Chondrocyte (in vitro differentiated cells): Measurements from ENCODE around the gene NOL9. TPM values are rescaled to one million over a fixed set of nuclear protein-coding genes. Genes with fewer than 3 reads are reported as not detected.

Source experiments
- DNase-seq: peaks from one replicate; pipeline ENCODE4 v3.0.0; 2021; ENCODE audit warnings: mixed read lengths, low spot score
- H3K27ac Mint-ChIP-seq: one replicate; pipeline ENCODE4 v1.8.0; 2021; ENCODE audit warnings: mild to moderate bottlenecking, moderate library complexity, mixed read lengths; ENCODE audit not compliant: unreplicated experiment
- H3K27me3 Mint-ChIP-seq: 2 replicates; pipeline ENCODE4 v1.8.0; 2021; ENCODE audit warnings: low read depth, mixed read lengths
- H3K36me3 Mint-ChIP-seq: 2 replicates; pipeline ENCODE4 v1.8.0; 2021; ENCODE audit warnings: low read depth, mixed read lengths
- H3K4me1 Mint-ChIP-seq: 2 replicates; pipeline ENCODE4 v1.8.0; 2021; ENCODE audit warnings: low read depth, mild to moderate bottlenecking, mixed read lengths
- H3K4me3 Mint-ChIP-seq: one replicate; pipeline ENCODE4 v1.8.0; 2021; ENCODE audit warnings: mild to moderate bottlenecking, moderate library complexity, mixed read lengths; ENCODE audit not compliant: unreplicated experiment
- H3K9me3 Mint-ChIP-seq: 2 replicates; pipeline ENCODE4 v1.8.0; 2021; ENCODE audit warnings: low read depth, mixed read lengths
- CTCF ChIP-seq: fragments of 200-600 bp; sonication (generic); IDR thresholded peaks from 2 replicates; pipeline ENCODE4 v1.5.0; 2021; ENCODE audit warnings: antibody characterized with exemption, mild to moderate bottlenecking, moderate library complexity
- total RNA-seq: library from RNA; stranded (reverse); gene quantifications from 3 replicates; pipeline ENCODE4 v1.2.1, GENCODE V29; 2021

The NOL9 gene
- total RNA-seq, 1 donor from 2014 or later: 27.0 TPM

GRCh38 chr1:6500544-6501278, 53.6 kb downstream of the NOL9 start:
- DNase-seq: peak; percentile 92
- H3K4me1 Mint-ChIP-seq: peaks cover 54% of the 10 kb centered on the region
- no peaks in the 10 kb centered on the region for H3K27me3 Mint-ChIP-seq
- no peak for TF ChIP-seq CTCF
- H3K27ac Mint-ChIP-seq: peak overlapping the region; percentile 87
- peak overlapping the region; percentile 5 for H3K4me3 Mint-ChIP-seq
- no peaks in the 10 kb centered on the region for H3K9me3 Mint-ChIP-seq
- no peaks in the 10 kb centered on the region for H3K36me3 Mint-ChIP-seq

- TF ChIP-seq CTCF: no peak
- DNase-seq: no peak
- peaks cover 57% of the 10 kb centered on the region for H3K4me1 Mint-ChIP-seq
- H3K27me3 Mint-ChIP-seq: no peaks in the 10 kb centered on the region
- H3K9me3 Mint-ChIP-seq: no peaks in the 10 kb centered on the region
- no peak overlapping the region for H3K4me3 Mint-ChIP-seq
- H3K27ac Mint-ChIP-seq: peak overlapping the region; percentile 8
- no peaks in the 10 kb centered on the region for H3K36me3 Mint-ChIP-seq
Measured at GRCh38 chr1:6499296-6499695, 55.0 kb downstream of the NOL9 start.

GRCh38 chr1:6498576-6499111, 55.7 kb downstream of the NOL9 start:
- Mint-ChIP-seq H3K27me3 (no peaks in the 10 kb centered on the region), H3K4me3 (no peak overlapping the region), H3K27ac (no peak overlapping the region), H3K4me1 (peaks cover 57% of the 10 kb centered on the region), H3K9me3 (no peaks in the 10 kb centered on the region), H3K36me3 (no peaks in the 10 kb centered on the region)
- no peak for TF ChIP-seq CTCF
- peak; percentile 85 for DNase-seq

- H3K36me3 Mint-ChIP-seq: no peaks in the 10 kb centered on the region
Measured at GRCh38 chr1:6497867-6498575, 56.3 kb downstream of the NOL9 start.

More at GRCh38 chr1:6497867-6498575, 56.3 kb downstream of the NOL9 start:
- Mint-ChIP-seq H3K4me3 (peak overlapping the region; percentile 71), H3K9me3 (no peaks in the 10 kb centered on the region), H3K4me1 (peaks cover 60% of the 10 kb centered on the region), H3K27me3 (no peaks in the 10 kb centered on the region), H3K27ac (peak overlapping the region; percentile 57)
- no peak for DNase-seq
- TF ChIP-seq CTCF: no peak
